Measurements from ENCODE around the gene SP100.

GRCh38 chr2:230403746-230404145, 12.3 kb upstream of the SP100 start:
- TF ChIP-seq CTCF (IDR thresholded peaks at IDR 0.05) (no peak), POLR2A (IDR thresholded peaks at IDR 0.05) (no peak)

All from prostate gland (tissue), 2 donors.